Activated CD8-positive, alpha-beta memory T cell treated with anti-CD3 and anti-CD28 coated beads for 1 hour (primary cell): ENCODE data around the gene ZCCHC14.

Experiments used
- DNase-seq, 2 donors: peaks; one replicate each; pipeline ENCODE4 v3.0.0-alpha.2; 2020; ENCODE audit warnings: low read depth in 1 of 2; ENCODE audit errors: extremely low read depth in 1 of 2

The ZCCHC14 gene

DNA sequence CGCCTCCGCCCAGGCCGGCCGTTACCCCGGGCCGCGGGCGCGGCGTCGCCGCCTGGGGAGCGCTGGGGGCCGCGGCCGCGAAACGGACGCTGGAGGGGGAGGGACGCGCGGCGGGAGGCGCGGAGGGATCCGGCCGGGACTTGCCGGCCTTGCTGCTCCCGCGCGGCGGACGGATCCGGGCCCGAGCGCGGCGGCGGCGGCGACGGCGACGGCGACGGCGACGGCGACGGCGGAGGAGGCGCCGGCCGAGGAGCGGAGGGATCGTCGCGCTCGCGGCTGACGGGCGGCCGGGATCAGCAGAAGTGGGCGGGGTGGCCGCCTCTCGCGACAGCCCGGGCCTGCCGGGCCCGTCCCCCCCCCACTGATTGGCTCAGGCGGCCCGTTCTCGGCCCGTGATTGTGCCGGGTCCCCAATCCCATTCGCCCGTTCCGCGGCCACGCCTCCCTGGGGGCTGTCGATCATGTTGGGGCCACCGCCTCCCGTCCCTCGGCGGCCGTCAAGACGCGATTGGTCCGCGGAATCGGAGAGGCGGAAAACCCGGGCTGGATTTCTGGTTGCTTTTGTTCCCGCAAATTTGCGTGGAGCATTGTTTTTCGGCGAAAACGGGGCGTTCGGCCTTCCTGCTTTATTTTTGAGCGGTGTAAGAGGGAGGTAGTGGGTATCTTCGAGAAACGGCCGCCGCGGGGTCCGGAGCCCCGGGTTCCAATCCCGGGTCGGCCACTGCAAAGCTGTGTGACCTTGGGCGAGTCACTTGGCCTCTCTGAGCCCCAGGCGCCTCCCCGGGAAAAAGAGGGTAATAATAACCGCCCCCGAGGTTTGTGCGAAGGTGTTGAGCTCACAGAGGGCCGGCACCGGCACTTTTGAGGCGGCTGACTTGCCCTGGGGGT is at the start of gene ZCCHC14:
TSS of gene ZCCHC14 (minus strand) at position 304 of the 887 bp plus-strand sequence. CDS start 786 bp downstream, outside the sequence.
- DNase-seq: peak; percentile 97 to 98

GRCh38 chr16:87541872-87542234 is 49.0 kb upstream of the ZCCHC14 start:
- DNase-seq: no peak

GRCh38 chr16:87541147-87541871 is 48.5 kb upstream of the ZCCHC14 start:
- no peak for DNase-seq

GRCh38 chr16:87540897-87541146 is 48.0 kb upstream of the ZCCHC14 start:
- DNase-seq: no peak

GRCh38 chr16:87540072-87540896 is 47.5 kb upstream of the ZCCHC14 start:
- no peak for DNase-seq

GRCh38 chr16:87539113-87539512 is 46.3 kb upstream of the ZCCHC14 start:
- DNase-seq: no peak

DNA sequence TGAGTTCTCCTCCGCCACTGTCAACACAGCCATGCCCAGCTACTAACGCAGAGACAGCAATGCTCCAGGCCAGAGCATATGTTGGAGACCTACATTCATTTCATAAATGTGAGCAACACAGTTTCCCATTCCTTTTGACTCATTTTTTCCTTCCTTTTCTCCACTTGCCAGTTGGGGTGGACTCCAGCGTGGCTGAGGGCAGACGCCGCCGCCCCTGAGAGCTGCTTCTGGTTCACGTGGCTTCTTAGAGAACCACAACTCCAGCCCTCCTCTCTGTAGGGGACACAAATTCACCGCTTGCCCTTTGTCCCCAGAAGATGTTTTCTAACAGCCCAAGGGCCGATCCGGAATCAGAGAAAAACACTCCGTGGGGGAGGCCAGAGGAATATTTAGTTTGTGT is 45.8 kb upstream of the ZCCHC14 start:
- no peak for DNase-seq

GRCh38 chr16:87538160-87538559 is 45.3 kb upstream of the ZCCHC14 start:
- no peak for DNase-seq

GRCh38 chr16:87536795-87537142 is 43.9 kb upstream of the ZCCHC14 start:
- no peak for DNase-seq

DNA sequence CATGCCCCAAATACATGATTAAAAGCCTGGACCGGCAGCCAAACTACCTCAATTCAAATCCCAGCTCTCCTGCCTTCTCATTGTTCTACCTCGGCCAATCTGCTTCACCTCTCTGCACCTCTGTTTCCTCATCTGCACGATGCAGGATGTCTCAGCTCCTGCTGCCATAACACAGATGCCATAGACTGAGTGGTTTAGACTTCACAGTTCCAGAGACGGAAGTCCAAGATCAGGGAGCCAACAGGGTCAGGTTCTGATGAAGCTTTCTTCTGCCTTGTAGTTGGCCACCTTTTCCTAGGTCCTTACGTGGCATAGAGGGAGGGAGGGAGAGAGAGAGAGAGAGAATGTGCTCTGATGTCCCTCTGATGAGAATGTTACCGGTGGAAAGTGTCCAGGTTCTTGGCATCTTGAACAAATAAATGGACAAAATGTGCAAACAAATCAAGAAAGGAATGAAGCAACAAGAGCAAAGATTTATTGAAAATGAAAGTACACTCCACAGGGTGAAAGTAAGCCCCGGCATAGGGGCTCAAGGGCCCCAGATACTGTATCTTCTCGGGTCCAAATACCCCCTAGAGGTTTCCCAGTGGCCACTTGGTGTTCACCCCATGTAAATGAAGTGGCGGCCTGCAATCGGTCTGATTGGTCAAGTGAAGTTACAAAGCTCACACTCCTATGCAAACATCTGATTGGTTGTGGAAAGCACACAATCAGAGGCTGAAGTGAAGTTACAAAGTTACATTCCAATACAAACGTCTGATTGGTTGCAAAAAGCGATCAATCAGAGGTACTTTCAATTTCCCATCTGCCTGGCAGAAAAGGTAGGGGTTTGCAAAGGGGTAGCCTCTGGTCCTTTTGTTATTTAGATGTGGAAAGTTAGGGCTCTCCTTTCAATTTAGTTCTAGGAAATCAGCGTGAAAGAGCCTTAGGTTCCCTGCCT is 43.3 kb upstream of the ZCCHC14 start:
- no peak for DNase-seq

DNA sequence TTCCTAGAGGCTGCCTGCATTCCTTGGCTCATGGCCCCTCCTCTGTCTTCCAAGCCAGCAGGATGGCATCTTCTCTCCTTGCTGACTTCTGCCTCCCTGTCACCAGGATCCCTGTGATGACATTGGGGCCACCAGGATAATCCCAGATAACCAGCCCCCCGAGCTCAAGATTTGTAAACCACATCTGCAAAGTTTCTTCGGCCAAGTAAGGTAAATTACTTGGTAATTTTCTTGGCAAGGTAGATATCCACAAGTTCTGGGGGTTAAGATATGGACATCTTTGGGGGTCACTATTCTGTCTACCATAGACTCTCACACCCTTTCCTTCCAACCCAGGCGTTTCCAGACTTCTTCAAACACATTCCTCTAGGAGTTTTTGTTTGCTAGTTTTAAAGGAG is 42.6 kb upstream of the ZCCHC14 start:
- DNase-seq: no peak

GRCh38 chr16:87534751-87535150 is 41.9 kb upstream of the ZCCHC14 start:
- DNase-seq: no peak

DNA sequence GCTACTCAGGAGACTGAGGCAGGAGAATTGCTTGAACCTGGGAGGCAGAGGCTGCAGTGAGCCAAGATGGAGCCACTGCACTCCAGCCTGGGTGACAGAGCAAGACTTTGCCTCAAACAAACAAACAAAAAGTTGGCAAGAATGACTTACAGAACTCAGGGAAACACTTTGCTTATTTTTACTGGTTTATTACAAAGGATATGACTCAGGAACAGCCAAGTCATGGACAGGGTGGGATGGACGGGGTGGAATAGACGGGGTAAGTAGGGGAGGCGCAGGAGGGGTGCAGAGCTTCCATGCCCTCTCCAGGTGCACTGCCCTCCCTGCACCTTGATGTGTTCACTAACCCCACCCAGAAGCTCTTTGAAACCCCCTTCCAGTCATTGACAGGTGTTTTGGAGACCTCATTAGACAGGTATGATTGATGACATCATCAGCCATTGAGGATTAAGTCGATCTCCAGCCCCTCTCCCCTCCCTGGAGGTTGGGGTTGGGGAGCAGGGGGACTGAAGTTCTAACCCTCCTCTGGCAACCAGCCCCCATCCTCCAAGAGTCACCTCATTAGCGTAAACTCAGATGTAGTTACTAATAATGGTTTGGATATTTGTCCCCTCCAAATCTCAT is 41.3 kb upstream of the ZCCHC14 start:
- no peak for DNase-seq

- DNase-seq: no peak
Observed at GRCh38 chr16:87533061-87533460, 40.2 kb upstream of the ZCCHC14 start.

DNA sequence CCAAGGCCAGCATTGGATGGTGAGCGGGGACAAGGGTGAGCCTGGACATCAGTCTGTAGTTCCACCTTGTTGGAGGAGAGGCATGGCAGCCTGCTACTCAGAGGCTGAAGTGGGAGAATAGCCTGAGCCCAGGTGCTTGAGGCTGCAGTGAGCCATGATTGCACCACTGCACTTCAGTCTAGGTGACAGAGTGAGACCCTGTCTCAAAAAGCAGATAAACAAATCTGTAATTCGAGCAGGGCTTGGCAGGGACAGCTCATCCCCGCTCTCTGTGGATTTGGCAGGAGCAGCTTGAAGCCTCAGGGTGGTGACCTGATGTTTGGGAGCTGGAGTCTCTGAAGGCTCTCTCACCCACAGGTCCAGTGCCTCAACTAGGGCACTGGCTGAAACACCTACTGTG is 38.6 kb upstream of the ZCCHC14 start:
- no peak for DNase-seq

- no peak for DNase-seq
Observed at GRCh38 chr16:87528690-87529579, 36.1 kb upstream of the ZCCHC14 start.

GRCh38 chr16:87527055-87527724 is 34.4 kb upstream of the ZCCHC14 start:
- DNase-seq: no peak

DNA sequence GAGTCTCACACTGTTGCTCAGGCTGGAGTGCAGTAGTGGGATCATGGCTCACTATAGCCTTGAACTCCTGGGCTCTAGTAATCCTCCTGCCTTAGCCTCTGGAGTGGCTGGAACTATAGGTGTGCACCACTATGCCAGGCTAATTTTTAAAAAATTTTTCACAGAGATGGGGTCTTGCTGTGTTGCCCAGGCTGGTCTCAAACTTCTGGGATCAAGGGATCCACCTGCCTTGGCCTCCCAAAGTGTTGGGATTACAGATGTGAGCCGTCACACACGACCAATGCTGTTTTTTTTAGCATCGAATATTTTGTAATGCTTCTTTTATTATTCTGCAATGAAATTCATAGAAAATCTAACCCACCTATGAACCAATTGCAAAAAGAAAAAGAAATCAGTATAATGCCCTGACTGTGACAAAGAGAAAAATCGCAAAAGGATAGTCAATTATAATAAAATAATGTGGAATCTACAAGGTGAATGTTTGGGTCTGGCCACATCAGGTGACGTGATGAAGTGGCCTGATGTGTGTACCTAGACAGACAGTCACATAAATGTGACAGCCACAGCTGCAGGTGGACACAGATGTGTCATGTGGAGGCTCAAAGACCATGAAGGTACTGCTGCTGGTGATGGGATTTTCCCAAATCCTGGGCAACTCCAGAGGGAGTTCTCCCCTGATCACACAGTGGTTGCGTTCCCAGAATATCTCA is 33.6 kb upstream of the ZCCHC14 start:
- no peak for DNase-seq
